Suprapubic skin (tissue), 4 donors: ENCODE measurements around the gene DCUN1D5. TPM values are rescaled to one million over a fixed set of nuclear protein-coding genes. Genes with fewer than 3 reads are reported as not detected.

Experiments used
- DNase-seq, 2 donors: peaks; one replicate each; pipeline ENCODE4 v3.0.0-alpha.2; 2019; ENCODE audit warnings: low spot score in 2 of 2
- H3K27ac ChIP-seq: fragments of 200-600 bp; sonication (generic); one replicate; pipeline ENCODE4 v1.5.1; 2019
- H3K27me3 ChIP-seq: fragments of 200-600 bp; sonication (generic); one replicate; pipeline ENCODE4 v1.5.1; 2019
- H3K36me3 ChIP-seq: fragments of 200-600 bp; sonication (generic); one replicate; pipeline ENCODE4 v1.5.1; 2019
- H3K4me1 ChIP-seq: fragments of 200-600 bp; sonication (generic); one replicate; pipeline ENCODE4 v1.5.1; 2019
- H3K4me3 ChIP-seq: fragments of 200-600 bp; sonication (generic); one replicate; pipeline ENCODE4 v1.5.1; 2019; ENCODE audit warnings: mild to moderate bottlenecking
- H3K9me3 ChIP-seq: fragments of 200-600 bp; sonication (generic); one replicate; pipeline ENCODE4 v1.5.1; 2019
- CTCF ChIP-seq, 2 donors: fragments of 200-600 bp in 1 of 2; fragments of 450-650 bp in 1 of 2; sonication (generic) in 1 of 2; IDR thresholded peaks; one replicate each; pipeline ENCODE4 v1.5.1; 2016 to 2019; ENCODE audit warnings: antibody characterized with exemption in 2 of 2, mild to moderate bottlenecking in 1 of 2, moderate library complexity in 1 of 2
- EP300 ChIP-seq: sonication (generic); formaldehyde crosslinking; IDR thresholded peaks from one replicate; pipeline ENCODE4 v1.6.1; 2017; ENCODE audit warnings: antibody characterized with exemption
- POLR2A ChIP-seq, 2 donors: fragments of 450-650 bp; IDR thresholded peaks; one replicate each; pipeline ENCODE4 v1.6.1; 2017; ENCODE audit warnings: antibody characterized with exemption in 2 of 2, mild to moderate bottlenecking in 2 of 2, moderate library complexity in 2 of 2
- POLR2AphosphoS5 ChIP-seq, 3 donors: sonication (generic); formaldehyde crosslinking; IDR thresholded peaks; one replicate each; pipeline ENCODE4 v1.6.1; 2017; ENCODE audit warnings: antibody characterized with exemption in 3 of 3
- WGBS: methylation state at CpG from one replicate; pipeline ENCODE4 v1.1.5; 2018; 5-methylcytosine and 5-hydroxymethylcytosine counted together
- total RNA-seq, 4 donors: library from RNA; depleted of rRNA; stranded (reverse); fragments of >200 nt; gene quantifications; one replicate each; pipeline ENCODE4 v1.1.0, GENCODE V29; 2016

DCUN1D5 gene
- total RNA-seq, 4 donors from 2014 or later, result 31.2 to 72.2 (median 49.0) TPM

- TF ChIP-seq EP300, result no peak
- TF ChIP-seq POLR2A (IDR thresholded peaks at IDR 0.05), result no peak
- TF ChIP-seq CTCF (IDR thresholded peaks at IDR 0.05), result no peak
- TF ChIP-seq POLR2AphosphoS5 (IDR thresholded peaks at IDR 0.05), result no peak
- Histone ChIP-seq H3K4me1 (peaks cover 31% of the 10 kb centered on the region), H3K36me3 (peaks cover 4% of the 10 kb centered on the region), H3K4me3 (peak overlapping the region; percentile 81), H3K27ac (peak overlapping the region; percentile 72), H3K27me3 (peaks cover 18% of the 10 kb centered on the region), H3K9me3 (no peaks in the 10 kb centered on the region)
- DNase-seq, result peak; percentile 71 to 78
- under 1% methylated on average over 24 of the region's 26 CpGs for WGBS
These were observed 728 bp downstream of the DCUN1D5 start for GRCh38 chr11:103091064-103091800.

- Histone ChIP-seq H3K27ac (no peak overlapping the region), H3K36me3 (peaks cover 17% of the 10 kb centered on the region), H3K9me3 (no peaks in the 10 kb centered on the region), H3K27me3 (no peaks in the 10 kb centered on the region), H3K4me1 (peaks cover 24% of the 10 kb centered on the region), H3K4me3 (no peak overlapping the region)
- TF ChIP-seq POLR2AphosphoS5 (IDR thresholded peaks at IDR 0.05) (no peak), POLR2A (IDR thresholded peaks at IDR 0.05) (no peak), CTCF (IDR thresholded peaks at IDR 0.05) (no peak), EP300 (no peak)
- DNase-seq, result no peak
These were observed 5.5 kb downstream of the DCUN1D5 start for GRCh38 chr11:103086461-103086860.

GRCh38 chr11:103085758-103086365 is 6.1 kb downstream of the DCUN1D5 start:
- no peak for DNase-seq
- Histone ChIP-seq H3K36me3 (peaks cover 21% of the 10 kb centered on the region), H3K4me1 (peaks cover 20% of the 10 kb centered on the region), H3K27me3 (no peaks in the 10 kb centered on the region), H3K27ac (no peak overlapping the region), H3K4me3 (no peak overlapping the region), H3K9me3 (no peaks in the 10 kb centered on the region)
- WGBS, result 91% methylated on average over 1 of the region's 1 CpG
- no peak for TF ChIP-seq EP300
- no peak for TF ChIP-seq POLR2AphosphoS5 (IDR thresholded peaks at IDR 0.05)
- no peak for TF ChIP-seq POLR2A (IDR thresholded peaks at IDR 0.05)
- TF ChIP-seq CTCF (IDR thresholded peaks at IDR 0.05), result no peak

- H3K4me3 ChIP-seq, result no peak overlapping the region
- no peak overlapping the region for H3K27ac ChIP-seq
- no peak for DNase-seq
- WGBS, result 63% methylated on average over 1 of the region's 1 CpG
- H3K27me3 ChIP-seq, result no peaks in the 10 kb centered on the region
- H3K4me1 ChIP-seq, result no peaks in the 10 kb centered on the region
- H3K36me3 ChIP-seq, result peaks cover 63% of the 10 kb centered on the region
- TF ChIP-seq EP300, result no peak
- TF ChIP-seq CTCF (IDR thresholded peaks at IDR 0.05), result no peak
- TF ChIP-seq POLR2AphosphoS5 (IDR thresholded peaks at IDR 0.05), result no peak
- no peak for TF ChIP-seq POLR2A (IDR thresholded peaks at IDR 0.05)
- H3K9me3 ChIP-seq, result no peaks in the 10 kb centered on the region
These were observed 12.1 kb downstream of the DCUN1D5 start for GRCh38 chr11:103079833-103080232.

GRCh38 chr11:103078710-103079109 is 13.2 kb downstream of the DCUN1D5 start:
- Histone ChIP-seq H3K4me3 (no peak overlapping the region), H3K27ac (no peak overlapping the region), H3K9me3 (no peaks in the 10 kb centered on the region), H3K4me1 (no peaks in the 10 kb centered on the region), H3K27me3 (no peaks in the 10 kb centered on the region), H3K36me3 (peaks cover 61% of the 10 kb centered on the region)
- 93% methylated on average over 5 of the region's 5 CpGs for WGBS
- TF ChIP-seq CTCF (IDR thresholded peaks at IDR 0.05) (no peak), POLR2AphosphoS5 (IDR thresholded peaks at IDR 0.05) (no peak)
- DNase-seq, result no peak
